GM21423 (cell line): ENCODE data around the gene AFF3.
"Not testable (repeated sequence)": the region's sequence is repeated elsewhere in the genome, so short reads cannot be mapped to it uniquely, and the experiment has no call there.

Source experiments
- ATAC-seq: cut with Tn5 transposase; IDR thresholded peaks from one replicate; pipeline ENCODE4 v1.9.1; 2021; ENCODE audit warnings: mild to moderate bottlenecking, moderate library complexity; ENCODE audit not compliant: unreplicated experiment

The AFF3 gene

GRCh38 chr2:99940963-99941362 lies 201.4 kb downstream of the AFF3 start:
- no peak for ATAC-seq

DNA sequence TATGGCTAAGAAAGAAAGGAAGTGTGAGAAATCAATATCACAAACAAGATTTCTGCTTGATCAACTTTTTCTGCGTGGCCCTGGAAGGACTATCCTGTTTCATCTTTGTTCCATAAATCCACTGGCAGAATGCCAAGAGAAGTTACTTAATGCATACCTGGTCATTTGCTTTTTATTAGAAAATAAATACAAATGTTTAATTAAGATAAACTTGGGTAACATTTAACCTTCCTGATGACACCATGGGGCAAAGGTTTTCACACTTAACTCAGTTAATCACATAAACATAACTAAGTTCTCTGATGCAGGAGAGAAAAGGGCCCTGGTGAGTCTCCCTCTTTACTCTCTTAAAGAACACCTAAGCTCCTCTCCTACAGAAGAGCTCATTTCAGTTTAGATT lies 203.3 kb downstream of the AFF3 start:
- ATAC-seq = no peak

DNA sequence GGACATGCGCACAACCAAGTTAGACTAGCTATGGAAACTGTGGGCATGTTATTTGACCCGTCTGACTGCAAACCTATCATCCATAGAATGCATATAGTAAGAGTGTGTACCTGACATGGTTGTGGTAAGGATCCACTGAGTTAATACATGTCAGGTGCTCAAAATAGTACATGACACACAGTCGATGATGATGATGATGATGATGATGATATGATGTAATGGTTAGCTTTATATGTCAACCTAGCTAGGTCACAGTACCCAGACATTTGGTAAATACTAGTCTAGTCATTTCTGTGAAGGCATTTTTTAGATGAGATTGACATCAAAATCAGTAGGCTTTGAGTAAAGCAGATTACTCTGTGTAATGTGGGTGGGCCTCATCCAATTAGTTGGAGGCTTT lies 204.1 kb downstream of the AFF3 start:
- ATAC-seq = no peak

- no peak for ATAC-seq
Measured at GRCh38 chr2:99936065-99936464, 206.3 kb downstream of the AFF3 start.

GRCh38 chr2:99935662-99936061 lies 206.7 kb downstream of the AFF3 start:
- no peak for ATAC-seq

GRCh38 chr2:99933894-99934650 lies 208.3 kb downstream of the AFF3 start:
- no peak for ATAC-seq

DNA sequence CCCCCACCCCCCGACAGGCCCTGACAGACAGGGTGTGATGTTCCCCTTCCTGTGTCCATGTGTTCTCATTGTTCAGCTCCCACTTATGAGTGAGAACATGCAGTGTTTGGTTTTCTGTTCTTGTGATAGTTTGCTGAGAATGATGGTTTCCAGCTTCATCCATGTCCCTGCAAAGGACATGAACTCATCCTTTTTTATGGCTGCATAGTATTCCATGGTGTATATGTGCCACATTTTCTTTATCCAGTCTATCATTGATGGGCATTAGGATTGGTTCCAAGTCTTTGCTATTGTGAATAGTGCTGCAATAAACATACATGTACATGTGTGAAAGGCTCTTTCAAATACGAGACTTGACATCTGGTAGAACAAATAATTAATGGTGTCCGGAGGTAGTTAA lies 208.9 kb downstream of the AFF3 start:
- ATAC-seq = not testable (repeated sequence)

DNA sequence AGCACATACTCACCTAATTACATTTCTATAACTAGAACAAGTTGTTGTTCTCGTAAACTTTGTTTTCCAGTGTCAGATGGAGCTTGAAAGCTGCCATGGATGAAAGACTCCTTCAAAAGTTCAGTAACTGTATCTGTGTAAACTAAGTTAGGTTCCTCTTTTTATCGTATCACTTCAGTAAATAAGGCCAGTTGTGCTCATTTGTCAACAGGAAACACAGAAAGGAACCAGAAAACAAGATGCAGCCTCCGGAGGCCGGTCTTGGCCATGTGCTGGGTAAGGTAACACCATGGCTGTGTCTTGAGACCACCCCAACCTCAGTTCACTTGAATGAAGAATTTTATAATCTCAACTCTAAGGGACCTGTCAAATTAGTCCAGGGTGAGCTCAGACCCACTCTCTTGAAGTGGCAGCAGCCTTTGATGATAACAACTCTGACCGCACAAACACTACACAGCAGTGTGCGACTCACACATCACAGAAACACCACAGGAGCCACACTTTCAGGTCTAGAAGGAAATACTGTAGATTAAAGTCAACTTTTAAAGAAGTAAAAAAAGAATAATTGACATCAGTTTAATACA lies 213.8 kb downstream of the AFF3 start:
- ATAC-seq = no peak

DNA sequence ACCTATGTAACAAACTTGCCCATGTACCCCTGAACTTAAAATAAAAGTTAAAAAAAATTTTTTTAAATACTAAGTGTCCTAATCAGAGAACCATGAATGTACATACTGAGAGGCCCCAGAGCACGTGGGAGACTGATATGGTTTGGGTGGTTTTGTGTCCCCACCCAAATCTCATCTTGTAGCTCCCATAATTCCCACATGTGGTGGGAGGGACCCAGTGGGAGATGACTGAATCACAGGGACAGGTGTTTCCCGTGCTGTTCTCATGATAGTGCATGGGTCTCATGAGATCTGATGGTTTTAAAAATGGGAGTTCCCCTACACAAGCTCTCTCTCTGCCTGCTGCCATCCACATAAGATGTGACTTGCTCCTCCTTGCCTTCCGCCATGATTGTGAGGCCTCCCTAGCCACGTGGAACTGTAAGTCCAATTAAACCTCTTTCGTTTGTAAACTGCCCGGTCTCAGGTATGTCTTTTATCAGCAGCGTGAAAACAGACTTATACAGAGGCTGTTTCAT lies 214.6 kb downstream of the AFF3 start:
- ATAC-seq = not testable (repeated sequence)

DNA sequence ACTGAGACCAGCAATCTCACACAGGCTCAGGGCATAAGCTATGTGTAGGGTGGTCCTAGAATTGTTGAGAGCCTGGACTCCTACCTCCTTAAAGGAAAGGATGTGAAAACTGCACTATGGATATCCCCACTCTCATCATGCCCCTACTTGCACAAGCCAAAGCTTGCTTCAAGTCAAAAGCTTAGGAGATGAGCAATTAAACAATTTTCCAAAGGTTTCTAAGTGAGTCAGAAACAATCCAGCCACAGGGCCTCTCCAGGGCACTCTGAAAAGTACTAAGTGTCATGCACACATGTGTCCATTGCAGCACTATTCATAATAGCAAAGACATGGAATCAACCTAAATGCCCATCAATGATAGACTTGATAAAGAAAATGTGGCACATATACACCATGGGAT lies 215.4 kb downstream of the AFF3 start:
- ATAC-seq = no peak

GRCh38 chr2:99925960-99926359 lies 216.4 kb downstream of the AFF3 start:
- no peak for ATAC-seq

DNA sequence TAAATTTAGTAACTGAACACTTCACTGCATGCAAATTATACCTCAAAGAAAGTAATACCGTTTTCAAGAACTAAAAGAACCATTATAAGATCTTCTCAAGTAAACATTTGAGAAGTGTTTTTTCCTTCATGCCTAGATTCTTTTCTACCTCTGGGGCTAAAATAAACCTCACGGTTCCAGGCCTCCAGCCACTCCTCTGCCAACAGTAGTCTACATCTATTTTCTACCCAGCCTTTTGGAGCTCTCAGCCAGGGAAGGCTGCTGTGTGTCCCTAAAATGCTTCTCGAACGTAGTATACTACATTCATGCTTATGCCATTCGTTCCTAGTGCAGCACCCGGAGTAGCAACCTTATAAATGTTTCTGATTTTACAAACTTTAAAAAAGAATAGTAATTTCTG lies 219.7 kb downstream of the AFF3 start:
- no peak for ATAC-seq

GRCh38 chr2:99921903-99922302 lies 220.5 kb downstream of the AFF3 start:
- no peak for ATAC-seq

DNA sequence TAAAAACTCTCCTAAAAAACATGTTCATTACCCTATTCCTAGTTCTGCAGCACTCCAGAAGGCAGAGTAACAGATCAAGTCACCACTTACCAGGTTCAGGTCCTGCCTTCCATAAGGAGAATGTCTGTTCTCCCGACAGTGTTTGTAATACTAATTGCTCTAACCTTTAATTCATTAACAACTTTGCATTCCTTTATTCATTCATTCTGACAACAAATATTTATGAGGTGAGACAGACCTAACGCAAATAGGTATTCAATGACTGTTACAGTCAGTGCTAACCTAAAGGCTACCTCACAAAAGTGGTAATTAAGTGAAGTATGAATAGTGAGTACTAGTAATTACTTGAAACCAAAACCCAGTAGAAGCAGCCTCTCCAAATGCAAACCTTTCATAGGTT lies 224.0 kb downstream of the AFF3 start:
- ATAC-seq = no peak

DNA sequence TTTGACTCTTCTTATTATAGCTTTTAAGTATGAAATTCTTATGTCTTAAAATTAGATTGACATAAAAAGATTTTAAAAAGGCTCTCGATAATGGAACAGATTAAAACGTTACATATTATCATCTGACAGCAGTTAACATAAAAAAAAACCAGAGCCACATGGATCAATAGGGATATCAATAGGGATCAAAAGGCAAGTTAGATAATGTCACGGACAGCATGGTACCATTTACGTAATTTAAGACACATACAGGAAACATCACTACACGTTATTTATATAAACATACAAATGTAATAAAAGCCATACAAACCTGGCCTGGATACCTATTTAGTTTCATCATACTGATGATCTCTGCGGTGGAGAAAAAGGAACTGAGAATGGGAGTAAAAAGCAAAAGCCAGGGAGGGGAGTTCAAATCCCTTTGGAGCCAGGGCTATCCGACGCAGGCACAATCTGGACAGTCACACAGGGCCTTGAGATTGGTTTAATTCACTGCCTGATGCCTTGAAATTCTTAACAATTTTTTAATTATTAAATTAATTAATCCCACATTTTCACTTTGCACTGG lies 227.2 kb downstream of the AFF3 start:
- ATAC-seq = no peak

DNA sequence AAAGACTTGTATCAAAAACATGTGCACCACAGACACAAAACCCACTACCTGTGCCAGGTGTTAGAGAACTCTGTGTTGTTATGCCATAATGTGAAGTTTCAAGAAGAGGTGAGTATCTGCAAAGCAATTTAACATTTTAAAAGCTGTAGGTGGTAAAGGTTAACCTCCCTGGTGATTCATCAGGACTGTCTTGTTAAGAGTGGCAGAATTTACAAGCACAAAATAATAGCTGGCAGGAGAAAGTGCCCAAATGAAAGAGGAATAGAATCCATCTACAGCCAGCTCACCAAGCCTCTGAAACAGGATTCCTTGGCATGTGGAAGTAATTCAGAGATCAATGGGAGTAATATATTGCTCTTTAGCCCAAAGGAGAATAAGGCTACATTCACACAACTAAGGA lies 230.7 kb downstream of the AFF3 start:
- ATAC-seq = no peak

- no peak for ATAC-seq
Measured at GRCh38 chr2:99910902-99911301, 231.5 kb downstream of the AFF3 start.

GRCh38 chr2:99905636-99906035 lies 236.8 kb downstream of the AFF3 start:
- ATAC-seq = no peak

DNA sequence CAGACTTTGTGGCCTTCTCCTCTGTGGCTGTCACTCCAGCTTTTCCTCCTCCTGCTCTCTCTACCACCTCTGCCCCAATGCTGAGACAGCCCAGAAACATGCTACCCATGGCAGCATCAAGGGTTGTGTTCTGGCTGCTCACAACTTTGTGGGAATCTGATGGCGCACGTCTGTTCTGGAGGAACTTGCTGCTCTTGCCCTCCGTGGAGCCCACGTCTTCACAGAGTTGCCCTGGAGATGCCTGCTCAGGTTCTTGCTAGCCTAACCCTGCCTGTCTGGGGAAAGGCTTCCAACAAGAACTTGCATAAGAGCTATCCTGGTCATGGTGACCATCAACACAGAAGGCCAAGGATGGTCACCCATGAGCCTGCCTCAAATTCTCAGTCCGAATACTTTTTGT lies 237.4 kb downstream of the AFF3 start:
- ATAC-seq = no peak

GRCh38 chr2:99903981-99904380 lies 238.4 kb downstream of the AFF3 start:
- ATAC-seq = no peak

GRCh38 chr2:99900556-99900955 lies 241.8 kb downstream of the AFF3 start:
- ATAC-seq = no peak

- no peak for ATAC-seq
Measured at GRCh38 chr2:99899882-99900281, 242.5 kb downstream of the AFF3 start.
